Esophagus muscularis mucosa (tissue), 4 donors: ENCODE results near the gene MPPED1.

Experiments used
- EP300 ChIP-seq: sonication (generic); formaldehyde crosslinking; IDR thresholded peaks from one replicate; pipeline ENCODE4 v1.6.1; 2017; ENCODE audit warnings: antibody characterized with exemption
- POLR2A ChIP-seq: fragments of 450-650 bp; IDR thresholded peaks from one replicate; pipeline ENCODE4 v1.6.1; 2017; ENCODE audit warnings: antibody characterized with exemption, moderate library complexity, mild to moderate bottlenecking, low read depth
- TF ChIP-seq, protein P1 (sequence below), 3 experiments: fragments of 200-600 bp in 2 of 3; fragments of 450-650 bp in 1 of 3; sonication (generic) in 2 of 3; IDR thresholded peaks; one replicate each; pipeline ENCODE4 v1.5.1; 2017 to 2019; ENCODE audit warnings: antibody characterized with exemption in 3 of 3, mild to moderate bottlenecking in 2 of 3, moderate library complexity in 1 of 3

DNA sequence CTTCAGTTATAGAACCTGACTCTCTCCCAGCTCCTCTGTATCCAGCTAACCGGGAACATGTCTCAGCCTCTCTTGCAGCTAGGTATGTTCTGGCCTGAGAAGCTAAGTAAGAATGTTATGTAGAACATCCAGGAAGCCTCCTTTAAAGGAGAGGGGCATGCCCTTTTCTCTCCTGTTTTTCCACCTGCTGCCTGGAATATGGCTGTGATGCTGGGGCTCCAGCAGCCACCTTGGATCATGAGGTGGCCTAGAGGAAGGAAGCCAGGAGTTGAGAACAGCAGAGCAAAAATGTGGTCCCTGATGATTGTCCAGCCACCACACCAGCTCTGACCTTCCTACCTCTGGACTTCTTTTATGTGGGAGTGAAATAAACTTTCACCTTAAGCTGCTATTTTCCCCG is 117.6 kb downstream of the MPPED1 start:
- TF ChIP-seq EP300 = no peak
- TF ChIP-seq, protein P1, sequence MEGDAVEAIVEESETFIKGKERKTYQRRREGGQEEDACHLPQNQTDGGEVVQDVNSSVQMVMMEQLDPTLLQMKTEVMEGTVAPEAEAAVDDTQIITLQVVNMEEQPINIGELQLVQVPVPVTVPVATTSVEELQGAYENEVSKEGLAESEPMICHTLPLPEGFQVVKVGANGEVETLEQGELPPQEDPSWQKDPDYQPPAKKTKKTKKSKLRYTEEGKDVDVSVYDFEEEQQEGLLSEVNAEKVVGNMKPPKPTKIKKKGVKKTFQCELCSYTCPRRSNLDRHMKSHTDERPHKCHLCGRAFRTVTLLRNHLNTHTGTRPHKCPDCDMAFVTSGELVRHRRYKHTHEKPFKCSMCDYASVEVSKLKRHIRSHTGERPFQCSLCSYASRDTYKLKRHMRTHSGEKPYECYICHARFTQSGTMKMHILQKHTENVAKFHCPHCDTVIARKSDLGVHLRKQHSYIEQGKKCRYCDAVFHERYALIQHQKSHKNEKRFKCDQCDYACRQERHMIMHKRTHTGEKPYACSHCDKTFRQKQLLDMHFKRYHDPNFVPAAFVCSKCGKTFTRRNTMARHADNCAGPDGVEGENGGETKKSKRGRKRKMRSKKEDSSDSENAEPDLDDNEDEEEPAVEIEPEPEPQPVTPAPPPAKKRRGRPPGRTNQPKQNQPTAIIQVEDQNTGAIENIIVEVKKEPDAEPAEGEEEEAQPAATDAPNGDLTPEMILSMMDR (IDR thresholded peaks at IDR 0.05) = no peak
- no peak for TF ChIP-seq POLR2A
